HEK293 (cell line): ENCODE data around the gene ACTRT2.

Source experiments
- CTCF ChIA-PET: fragments of 350-600 bp; formaldehyde crosslinking; extraction: SDS; loops from one replicate; lab custom pipeline; 2021; ENCODE audit warnings: antibody characterized with exemption; lab: Yijun Ruan, JAX
- POLR2A ChIA-PET: fragments of 300-600 bp; formaldehyde crosslinking; extraction: SDS; loops from one replicate; lab custom pipeline; 2020; ENCODE audit warnings: antibody characterized with exemption, inconsistent platforms; lab: Yijun Ruan, JAX
- H3K27ac ChIP-seq: fragments of 200-500 bp; sonication (Bioruptor generic); 2 replicates; pipeline ENCODE4 v1.5.1; 2014; ENCODE audit warnings: low read depth, low read length, control low read depth, inconsistent platforms; ENCODE audit errors: extremely low read depth
- H3K36me3 ChIP-seq, 2 experiments: fragments of 200-500 bp in 1 of 2; sonication (Bioruptor generic) in 1 of 2; 1 replicate in 1 of 2; 2 replicates in 1 of 2; pipeline ENCODE4 v1.5.1; 2014 to 2017; ENCODE audit warnings: inconsistent platforms in 2 of 2, low read length in 2 of 2; ENCODE audit not compliant: control insufficient read depth in 2 of 2, insufficient read depth in 1 of 2
- H3K4me1 ChIP-seq: fragments of 200-500 bp; sonication (Bioruptor generic); 2 replicates; pipeline ENCODE4 v1.5.1; 2014; ENCODE audit warnings: mild to moderate bottlenecking, low read length, inconsistent platforms; ENCODE audit not compliant: control insufficient read depth, insufficient read depth
- H3K4me3 ChIP-seq: 2 replicates; pipeline ENCODE4 v1.5.1; 2011; ENCODE audit warnings: low read depth, mild to moderate bottlenecking, control low read depth, low read length, moderate library complexity
- H3K9me3 ChIP-seq: fragments of 200-500 bp; sonication (Bioruptor generic); 2 replicates; pipeline ENCODE4 v1.5.1; 2014; ENCODE audit warnings: low read depth, low read length, inconsistent platforms; ENCODE audit not compliant: control insufficient read depth, insufficient read depth
- BCL11A ChIP-seq: fragments of 450-650 bp; formaldehyde crosslinking; IDR thresholded peaks from 2 replicates; pipeline ENCODE4 v1.5.1; 2016; ENCODE audit warnings: low read depth, missing biosample characterization, missing genetic modification characterization
- CTCF ChIP-seq: fragments of 450-650 bp; formaldehyde crosslinking; IDR thresholded peaks from 2 replicates; pipeline ENCODE4 v1.5.1; 2016; ENCODE audit warnings: missing biosample characterization, missing genetic modification characterization
- KLF1 ChIP-seq: fragments of 450-650 bp; formaldehyde crosslinking; IDR thresholded peaks from 2 replicates; pipeline ENCODE4 v1.5.1; 2016; ENCODE audit warnings: missing biosample characterization, missing genetic modification characterization
- KLF8 ChIP-seq: fragments of 450-650 bp; formaldehyde crosslinking; IDR thresholded peaks from 2 replicates; pipeline ENCODE4 v1.5.1; 2016; ENCODE audit warnings: missing biosample characterization, missing genetic modification characterization
- MYNN ChIP-seq: fragments of 450-650 bp; formaldehyde crosslinking; IDR thresholded peaks from 2 replicates; pipeline ENCODE4 v1.5.1; 2016; ENCODE audit warnings: missing biosample characterization, missing genetic modification characterization, borderline replicate concordance
- SALL2 ChIP-seq: fragments of 450-650 bp; formaldehyde crosslinking; IDR thresholded peaks from 2 replicates; pipeline ENCODE4 v1.5.0; 2017; ENCODE audit warnings: missing biosample characterization, mild to moderate bottlenecking, missing genetic modification characterization, borderline replicate concordance
- SETDB1 ChIP-seq: IDR thresholded peaks from one replicate; pipeline ENCODE4 v1.6.1; 2017; ENCODE audit warnings: mild to moderate bottlenecking, low read length, moderate library complexity, mixed read lengths; ENCODE audit not compliant: insufficient read length
- TRIM28 ChIP-seq: IDR thresholded peaks from 2 replicates; pipeline ENCODE4 v1.6.1; 2011; ENCODE audit warnings: low read length, control low read depth, borderline replicate concordance
- ZBTB7A ChIP-seq: fragments of 450-650 bp; formaldehyde crosslinking; IDR thresholded peaks from 2 replicates; pipeline ENCODE4 v1.5.1; 2016; ENCODE audit warnings: low read depth, missing biosample characterization, missing genetic modification characterization
- ZNF174 ChIP-seq: fragments of 450-650 bp; formaldehyde crosslinking; IDR thresholded peaks from 2 replicates; pipeline ENCODE4 v1.5.0; 2017; ENCODE audit warnings: missing biosample characterization, mild to moderate bottlenecking, missing genetic modification characterization
- ZNF221 ChIP-seq: fragments of 450-650 bp; formaldehyde crosslinking; IDR thresholded peaks from 2 replicates; pipeline ENCODE4 v1.5.1; 2017; ENCODE audit warnings: missing biosample characterization, missing genetic modification characterization, borderline replicate concordance
- ZNF23 ChIP-seq: fragments of 450-650 bp; formaldehyde crosslinking; IDR thresholded peaks from 2 replicates; pipeline ENCODE4 v1.5.1; 2016; ENCODE audit warnings: missing biosample characterization, missing genetic modification characterization, borderline replicate concordance
- ZNF248 ChIP-seq: fragments of 450-650 bp; formaldehyde crosslinking; IDR thresholded peaks from 2 replicates; pipeline ENCODE4 v1.5.1; 2017; ENCODE audit warnings: missing biosample characterization, missing genetic modification characterization
- ZNF354C ChIP-seq: fragments of 450-650 bp; formaldehyde crosslinking; IDR thresholded peaks from 2 replicates; pipeline ENCODE4 v1.5.1; 2016; ENCODE audit warnings: missing biosample characterization, missing genetic modification characterization, low read depth, borderline replicate concordance
- ZNF362 ChIP-seq: fragments of 450-650 bp; formaldehyde crosslinking; IDR thresholded peaks from 2 replicates; pipeline ENCODE4 v1.5.1; 2016; ENCODE audit warnings: missing biosample characterization, missing genetic modification characterization
- ZNF404 ChIP-seq: fragments of 450-650 bp; formaldehyde crosslinking; IDR thresholded peaks from 2 replicates; pipeline ENCODE4 v1.5.1; 2017; ENCODE audit warnings: missing biosample characterization, missing genetic modification characterization
- ZNF433 ChIP-seq: fragments of 450-650 bp; formaldehyde crosslinking; IDR thresholded peaks from 2 replicates; pipeline ENCODE4 v1.5.1; 2016; ENCODE audit warnings: missing biosample characterization, missing genetic modification characterization, low read depth
- ZNF510 ChIP-seq: fragments of 450-650 bp; formaldehyde crosslinking; IDR thresholded peaks from 2 replicates; pipeline ENCODE4 v1.5.1; 2018; ENCODE audit warnings: mild to moderate bottlenecking, missing genetic modification characterization, missing biosample characterization; ENCODE audit not compliant: insufficient replicate concordance
- ZNF530 ChIP-seq: fragments of 450-650 bp; formaldehyde crosslinking; IDR thresholded peaks from 2 replicates; pipeline ENCODE4 v1.5.1; 2016; ENCODE audit warnings: low read depth, missing biosample characterization, missing genetic modification characterization
- ZNF639 ChIP-seq: fragments of 450-650 bp; formaldehyde crosslinking; IDR thresholded peaks from 2 replicates; pipeline ENCODE4 v1.5.1; 2016; ENCODE audit warnings: missing biosample characterization, missing genetic modification characterization
- ZNF654 ChIP-seq: fragments of 450-650 bp; formaldehyde crosslinking; IDR thresholded peaks from 2 replicates; pipeline ENCODE4 v1.5.1; 2016; ENCODE audit warnings: low read depth, missing biosample characterization, missing genetic modification characterization
- ZNF707 ChIP-seq: fragments of 450-650 bp; formaldehyde crosslinking; IDR thresholded peaks from 2 replicates; pipeline ENCODE4 v1.5.1; 2016; ENCODE audit warnings: missing biosample characterization, missing genetic modification characterization
- ZNF830 ChIP-seq: fragments of 450-650 bp; IDR thresholded peaks from 2 replicates; pipeline ENCODE4 v1.5.0; 2018; ENCODE audit warnings: missing biosample characterization, missing genetic modification characterization, low read depth, mild to moderate bottlenecking, moderate library complexity
- ZNF843 ChIP-seq: fragments of 450-650 bp; formaldehyde crosslinking; IDR thresholded peaks from 2 replicates; pipeline ENCODE4 v1.5.1; 2016; ENCODE audit warnings: missing biosample characterization, missing genetic modification characterization
- TF ChIP-seq, protein P1 (sequence below): fragments of 450-650 bp; formaldehyde crosslinking; IDR thresholded peaks from 2 replicates; pipeline ENCODE4 v1.5.1; 2017; ENCODE audit warnings: missing biosample characterization, missing genetic modification characterization

Gene ACTRT2

GRCh38 chr1:2989976-2990375, 31.3 kb upstream of the ACTRT2 start:
- Histone ChIP-seq H3K4me1 (no peaks in the 10 kb centered on the region), H3K4me3 (no peak overlapping the region), H3K9me3 (no peaks in the 10 kb centered on the region), H3K36me3 (no peaks in the 10 kb centered on the region), H3K27ac (no peak overlapping the region)
- POLR2A ChIA-PET, result no interaction called here
- CTCF ChIA-PET, result no interaction called here
- TF ChIP-seq KLF8 (tag by site-specific recombination) (no peak), ZNF23 (no peak), ZNF248 (tag by site-specific recombination) (no peak), ZNF354C (tag by site-specific recombination) (no peak), ZNF530 (tag by site-specific recombination) (no peak), ZNF639 (tag by site-specific recombination) (no peak), ZNF707 (tag by site-specific recombination) (no peak), ZNF404 (tag by site-specific recombination) (no peak), TRIM28 (no peak), ZNF433 (tag by site-specific recombination) (no peak), ZNF362 (no peak), ZNF221 (no peak), SALL2 (no peak), ZNF510 (no peak), SETDB1 (no peak), CTCF (tag by site-specific recombination) (no peak), ZNF654 (tag by site-specific recombination) (no peak)
- TF ChIP-seq, protein P1, sequence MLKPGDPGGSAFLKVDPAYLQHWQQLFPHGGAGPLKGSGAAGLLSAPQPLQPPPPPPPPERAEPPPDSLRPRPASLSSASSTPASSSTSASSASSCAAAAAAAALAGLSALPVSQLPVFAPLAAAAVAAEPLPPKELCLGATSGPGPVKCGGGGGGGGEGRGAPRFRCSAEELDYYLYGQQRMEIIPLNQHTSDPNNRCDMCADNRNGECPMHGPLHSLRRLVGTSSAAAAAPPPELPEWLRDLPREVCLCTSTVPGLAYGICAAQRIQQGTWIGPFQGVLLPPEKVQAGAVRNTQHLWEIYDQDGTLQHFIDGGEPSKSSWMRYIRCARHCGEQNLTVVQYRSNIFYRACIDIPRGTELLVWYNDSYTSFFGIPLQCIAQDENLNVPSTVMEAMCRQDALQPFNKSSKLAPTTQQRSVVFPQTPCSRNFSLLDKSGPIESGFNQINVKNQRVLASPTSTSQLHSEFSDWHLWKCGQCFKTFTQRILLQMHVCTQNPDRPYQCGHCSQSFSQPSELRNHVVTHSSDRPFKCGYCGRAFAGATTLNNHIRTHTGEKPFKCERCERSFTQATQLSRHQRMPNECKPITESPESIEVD (tag by site-specific recombination), result no peak

GRCh38 chr1:2990376-2991115, 30.7 kb upstream of the ACTRT2 start:
- CTCF ChIA-PET, result no interaction called here
- no peak overlapping the region for H3K27ac ChIP-seq
- H3K4me1 ChIP-seq, result no peaks in the 10 kb centered on the region
- TF ChIP-seq ZNF174 (tag by site-specific recombination), result no peak
- no peak for TF ChIP-seq ZNF830
- TF ChIP-seq ZBTB7A, result no peak
- TF ChIP-seq MYNN (tag by site-specific recombination), result no peak
- TF ChIP-seq ZNF843 (tag by site-specific recombination), result no peak
- no peak for TF ChIP-seq BCL11A (tag by site-specific recombination)
- TF ChIP-seq KLF1, result no peak
- no peaks in the 10 kb centered on the region for H3K9me3 ChIP-seq
- POLR2A ChIA-PET, result no interaction called here
- no peaks in the 10 kb centered on the region for H3K36me3 ChIP-seq
- H3K4me3 ChIP-seq, result no peak overlapping the region
